Neural crest cell (in vitro differentiated cells): ENCODE results near the gene RPS21. TPM values are rescaled to one million over a fixed set of nuclear protein-coding genes. Genes with fewer than 3 reads are reported as not detected.

Experiments
- DNase-seq: peaks from one replicate; pipeline ENCODE4 v3.0.0; 2021; ENCODE audit warnings: low read depth, mixed read lengths, low spot score
- H3K27ac Mint-ChIP-seq: one replicate; pipeline ENCODE4 v1.8.0; 2021; ENCODE audit warnings: mild to moderate bottlenecking, mixed read lengths; ENCODE audit not compliant: unreplicated experiment
- H3K27me3 Mint-ChIP-seq: 2 replicates; pipeline ENCODE4 v1.8.0; 2021; ENCODE audit warnings: low read depth, mild to moderate bottlenecking, mixed read lengths
- H3K36me3 Mint-ChIP-seq: 2 replicates; pipeline ENCODE4 v1.8.0; 2021; ENCODE audit warnings: low read depth, mild to moderate bottlenecking, mixed read lengths
- H3K4me1 Mint-ChIP-seq: 2 replicates; pipeline ENCODE4 v1.8.0; 2021; ENCODE audit warnings: mixed read lengths
- H3K4me3 Mint-ChIP-seq: one replicate; pipeline ENCODE4 v1.8.0; 2021; ENCODE audit warnings: mild to moderate bottlenecking, mixed read lengths
- H3K9me3 Mint-ChIP-seq: 2 replicates; pipeline ENCODE4 v1.8.0; 2021; ENCODE audit warnings: mixed read lengths
- CTCF ChIP-seq: fragments of 200-600 bp; sonication (generic); conservative IDR thresholded peaks from 2 replicates; pipeline ENCODE4 v1.5.0; 2021; ENCODE audit warnings: antibody characterized with exemption, mild to moderate bottlenecking
- total RNA-seq: library from RNA; stranded (reverse); gene quantifications from 2 replicates; pipeline ENCODE4 v1.2.1, GENCODE V29; 2021

RPS21 gene
- total RNA-seq, 1 donor from 2014 or later = 1,312 TPM

DNA sequence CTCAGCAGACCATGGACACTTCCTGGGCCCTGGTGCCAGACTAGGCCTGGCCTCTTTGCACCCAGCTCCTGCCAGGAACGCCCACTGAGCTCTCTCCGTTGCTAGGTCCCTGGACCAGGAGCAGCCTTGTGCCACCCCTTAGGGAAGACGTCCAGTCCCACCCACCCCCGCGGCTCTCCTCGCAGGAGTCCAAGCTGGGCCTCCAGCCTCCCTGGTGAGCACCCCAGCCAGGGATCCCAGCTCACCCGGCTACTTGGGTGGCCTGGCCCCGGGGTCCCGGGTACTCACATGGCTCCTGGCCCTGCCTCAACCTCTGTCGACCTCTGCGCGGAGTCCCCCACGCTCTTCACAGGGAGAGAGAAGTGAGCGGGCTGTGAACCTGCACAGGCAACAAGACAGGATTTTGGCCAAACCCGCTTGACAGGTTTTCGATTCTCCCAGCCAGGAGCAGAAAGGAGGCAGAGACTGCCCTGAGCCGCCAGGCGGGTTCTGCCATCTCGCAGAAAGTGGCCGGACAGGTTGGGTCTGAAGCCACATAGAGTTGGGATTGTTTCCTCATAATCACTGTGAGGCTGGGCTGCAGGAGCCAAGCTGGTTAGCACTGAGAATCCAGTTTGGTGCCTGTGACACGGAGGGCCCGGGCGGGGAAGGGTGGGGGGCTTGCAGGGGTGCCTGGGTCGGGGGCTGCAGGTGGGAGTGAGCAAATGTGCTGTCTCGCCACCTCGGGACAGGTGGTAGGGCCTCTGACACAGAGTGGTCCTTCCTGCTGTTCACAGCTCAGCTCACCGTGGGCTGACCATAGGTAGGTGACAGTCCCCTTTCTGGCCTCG lies 40.5 kb downstream of the RPS21 start, which contains the start of gene RBBP8NL:
TSS of gene RBBP8NL (minus strand) at position 368 of the 830 bp plus-strand sequence. CDS start 7,892 bp downstream, outside the sequence.
- Mint-ChIP-seq H3K4me1 (peaks cover 6% of the 10 kb centered on the region), H3K27ac (no peak within 1 kb of the TSS), H3K9me3 (no peaks in the 10 kb centered on the region), H3K4me3 (no peak within 1 kb of the TSS), H3K27me3 (no peaks in the 10 kb centered on the region), H3K36me3 (no peaks in the 10 kb centered on the region)
- no peak for TF ChIP-seq CTCF
- no peak for DNase-seq

GRCh38 chr20:62428002-62428372 lies 41.1 kb downstream of the RPS21 start:
- Mint-ChIP-seq H3K27ac (no peak overlapping the region), H3K4me1 (peaks cover 6% of the 10 kb centered on the region), H3K27me3 (no peaks in the 10 kb centered on the region), H3K4me3 (no peak overlapping the region), H3K9me3 (no peaks in the 10 kb centered on the region), H3K36me3 (no peaks in the 10 kb centered on the region)
- DNase-seq = no peak
- TF ChIP-seq CTCF = no peak

- H3K9me3 Mint-ChIP-seq = no peaks in the 10 kb centered on the region
- no peak for TF ChIP-seq CTCF
- no peak overlapping the region for H3K4me3 Mint-ChIP-seq
- no peak for DNase-seq
- no peaks in the 10 kb centered on the region for H3K36me3 Mint-ChIP-seq
- no peak overlapping the region for H3K27ac Mint-ChIP-seq
- H3K27me3 Mint-ChIP-seq = no peaks in the 10 kb centered on the region
- peaks cover 6% of the 10 kb centered on the region for H3K4me1 Mint-ChIP-seq
Observed at GRCh38 chr20:62428396-62429295, 41.7 kb downstream of the RPS21 start.

- Mint-ChIP-seq H3K4me3 (no peak overlapping the region), H3K27ac (no peak overlapping the region), H3K36me3 (no peaks in the 10 kb centered on the region), H3K9me3 (no peaks in the 10 kb centered on the region), H3K27me3 (no peaks in the 10 kb centered on the region), H3K4me1 (peaks cover 6% of the 10 kb centered on the region)
- no peak for TF ChIP-seq CTCF
- no peak for DNase-seq
Observed at GRCh38 chr20:62429455-62430310, 42.8 kb downstream of the RPS21 start.

- H3K27ac Mint-ChIP-seq = no peak overlapping the region
- H3K4me1 Mint-ChIP-seq = peaks cover 6% of the 10 kb centered on the region
- H3K27me3 Mint-ChIP-seq = peaks cover 3% of the 10 kb centered on the region
- no peak for DNase-seq
- no peak for TF ChIP-seq CTCF
- no peaks in the 10 kb centered on the region for H3K36me3 Mint-ChIP-seq
- no peaks in the 10 kb centered on the region for H3K9me3 Mint-ChIP-seq
- no peak overlapping the region for H3K4me3 Mint-ChIP-seq
Observed at GRCh38 chr20:62430311-62430853, 43.5 kb downstream of the RPS21 start.
